RWPE2 (cell line): ENCODE measurements around the gene LRIG1.

Experiments used
- ATAC-seq: fragments of 200-7000 bp; cut with Tn5 transposase; 3 replicates; pipeline ENCODE4 v1.9.1; 2021; ENCODE audit warnings: low read depth
- DNase-seq: peaks from one replicate; pipeline ENCODE4 v3.0.0-alpha.2; 2020; ENCODE audit warnings: low spot score
- H3K27ac ChIP-seq: fragments of 450-650 bp; 2 replicates; pipeline ENCODE4 v1.5.1; 2017; ENCODE audit warnings: mild to moderate bottlenecking; ENCODE audit not compliant: poor library complexity, severe bottlenecking
- H3K27me3 ChIP-seq: fragments of 250-450 bp; sonication (Bioruptor Pico); 2 replicates; pipeline ENCODE4 v1.5.1; 2021; ENCODE audit warnings: mild to moderate bottlenecking, moderate library complexity; ENCODE audit not compliant: insufficient read depth, poor library complexity, severe bottlenecking
- H3K36me3 ChIP-seq: fragments of 250-450 bp; sonication (Bioruptor Pico); 2 replicates; pipeline ENCODE4 v1.5.1; 2020; ENCODE audit warnings: low read depth, mild to moderate bottlenecking, moderate library complexity
- H3K4me1 ChIP-seq: fragments of 250-450 bp; sonication (Bioruptor Pico); 2 replicates; pipeline ENCODE4 v1.5.1; 2021; ENCODE audit warnings: mild to moderate bottlenecking, moderate library complexity; ENCODE audit not compliant: insufficient read depth, poor library complexity, severe bottlenecking
- H3K4me3 ChIP-seq: fragments of 250-450 bp; sonication (Bioruptor Pico); 2 replicates; pipeline ENCODE4 v1.5.1; 2021; ENCODE audit warnings: mild to moderate bottlenecking, moderate library complexity; ENCODE audit not compliant: severe bottlenecking
- H3K9me3 ChIP-seq: fragments of 250-450 bp; sonication (Bioruptor Pico); 2 replicates; pipeline ENCODE4 v1.5.1; 2021; ENCODE audit warnings: mild to moderate bottlenecking, moderate library complexity; ENCODE audit not compliant: severe bottlenecking
- TF ChIP-seq, protein P1 (sequence below): fragments of 450-650 bp; IDR thresholded peaks from one replicate; pipeline ENCODE4 v1.5.1; 2017; ENCODE audit warnings: mild to moderate bottlenecking, moderate library complexity; ENCODE audit not compliant: poor library complexity, severe bottlenecking

The LRIG1 gene, protein sequence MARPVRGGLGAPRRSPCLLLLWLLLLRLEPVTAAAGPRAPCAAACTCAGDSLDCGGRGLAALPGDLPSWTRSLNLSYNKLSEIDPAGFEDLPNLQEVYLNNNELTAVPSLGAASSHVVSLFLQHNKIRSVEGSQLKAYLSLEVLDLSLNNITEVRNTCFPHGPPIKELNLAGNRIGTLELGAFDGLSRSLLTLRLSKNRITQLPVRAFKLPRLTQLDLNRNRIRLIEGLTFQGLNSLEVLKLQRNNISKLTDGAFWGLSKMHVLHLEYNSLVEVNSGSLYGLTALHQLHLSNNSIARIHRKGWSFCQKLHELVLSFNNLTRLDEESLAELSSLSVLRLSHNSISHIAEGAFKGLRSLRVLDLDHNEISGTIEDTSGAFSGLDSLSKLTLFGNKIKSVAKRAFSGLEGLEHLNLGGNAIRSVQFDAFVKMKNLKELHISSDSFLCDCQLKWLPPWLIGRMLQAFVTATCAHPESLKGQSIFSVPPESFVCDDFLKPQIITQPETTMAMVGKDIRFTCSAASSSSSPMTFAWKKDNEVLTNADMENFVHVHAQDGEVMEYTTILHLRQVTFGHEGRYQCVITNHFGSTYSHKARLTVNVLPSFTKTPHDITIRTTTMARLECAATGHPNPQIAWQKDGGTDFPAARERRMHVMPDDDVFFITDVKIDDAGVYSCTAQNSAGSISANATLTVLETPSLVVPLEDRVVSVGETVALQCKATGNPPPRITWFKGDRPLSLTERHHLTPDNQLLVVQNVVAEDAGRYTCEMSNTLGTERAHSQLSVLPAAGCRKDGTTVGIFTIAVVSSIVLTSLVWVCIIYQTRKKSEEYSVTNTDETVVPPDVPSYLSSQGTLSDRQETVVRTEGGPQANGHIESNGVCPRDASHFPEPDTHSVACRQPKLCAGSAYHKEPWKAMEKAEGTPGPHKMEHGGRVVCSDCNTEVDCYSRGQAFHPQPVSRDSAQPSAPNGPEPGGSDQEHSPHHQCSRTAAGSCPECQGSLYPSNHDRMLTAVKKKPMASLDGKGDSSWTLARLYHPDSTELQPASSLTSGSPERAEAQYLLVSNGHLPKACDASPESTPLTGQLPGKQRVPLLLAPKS

DNA sequence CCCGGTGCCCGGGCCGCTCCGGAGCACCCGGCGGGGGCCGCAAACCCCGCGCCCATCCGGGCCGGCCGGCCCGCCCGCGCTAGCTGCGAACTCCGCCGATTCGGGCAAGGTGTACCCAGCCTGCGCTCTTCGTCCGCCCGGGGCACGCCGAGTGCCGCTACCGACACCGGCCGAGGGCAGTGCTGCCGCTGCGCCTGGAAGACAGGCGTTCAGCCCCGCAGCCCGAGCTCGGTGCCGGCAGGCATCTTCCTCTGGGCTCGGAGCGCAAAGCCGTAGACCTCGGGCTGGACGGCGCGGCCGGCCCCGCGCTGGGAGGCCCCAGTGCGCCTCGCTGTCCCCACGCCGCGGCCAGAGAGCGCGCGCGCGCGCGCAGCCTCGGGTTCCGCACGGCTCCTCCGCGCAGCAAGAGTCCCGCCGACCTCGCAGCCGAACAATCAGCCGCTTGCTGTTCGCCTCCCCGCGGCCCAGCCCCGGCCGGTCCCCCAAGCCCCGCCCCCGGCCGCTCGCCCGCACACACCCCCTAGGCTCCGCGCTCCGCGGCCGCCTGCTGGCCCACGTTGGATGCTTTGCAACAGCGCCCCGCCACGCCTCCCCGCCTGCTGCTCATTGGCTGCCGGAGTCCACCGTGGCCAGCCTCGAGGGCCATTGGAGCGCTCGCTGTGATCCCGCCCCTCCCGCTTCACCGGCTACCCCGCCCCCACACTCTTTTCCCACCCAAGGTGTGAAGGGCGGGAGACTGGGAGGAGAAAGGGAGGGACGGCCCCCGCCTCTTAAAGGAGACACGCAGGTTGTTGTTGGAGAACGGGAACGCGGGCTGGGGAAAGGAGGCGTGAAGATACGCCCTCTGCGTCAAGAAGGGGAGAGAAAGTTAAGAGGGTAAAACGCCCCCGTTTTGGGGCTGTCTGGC, at the start of gene LRIG1:
Gene LRIG1 (minus strand): TSS at position 447 of the 907 bp plus-strand sequence. CDS start 615 bp downstream, outside the sequence.
- peak; percentile 97 for ATAC-seq
- Histone ChIP-seq H3K4me1 (no peaks in the 10 kb centered on the region), H3K36me3 (no peaks in the 10 kb centered on the region), H3K4me3 (peak within 1 kb of the TSS; percentile 92), H3K27ac (no peak within 1 kb of the TSS), H3K9me3 (no peaks in the 10 kb centered on the region), H3K27me3 (no peaks in the 10 kb centered on the region)
- TF ChIP-seq, protein P1, sequence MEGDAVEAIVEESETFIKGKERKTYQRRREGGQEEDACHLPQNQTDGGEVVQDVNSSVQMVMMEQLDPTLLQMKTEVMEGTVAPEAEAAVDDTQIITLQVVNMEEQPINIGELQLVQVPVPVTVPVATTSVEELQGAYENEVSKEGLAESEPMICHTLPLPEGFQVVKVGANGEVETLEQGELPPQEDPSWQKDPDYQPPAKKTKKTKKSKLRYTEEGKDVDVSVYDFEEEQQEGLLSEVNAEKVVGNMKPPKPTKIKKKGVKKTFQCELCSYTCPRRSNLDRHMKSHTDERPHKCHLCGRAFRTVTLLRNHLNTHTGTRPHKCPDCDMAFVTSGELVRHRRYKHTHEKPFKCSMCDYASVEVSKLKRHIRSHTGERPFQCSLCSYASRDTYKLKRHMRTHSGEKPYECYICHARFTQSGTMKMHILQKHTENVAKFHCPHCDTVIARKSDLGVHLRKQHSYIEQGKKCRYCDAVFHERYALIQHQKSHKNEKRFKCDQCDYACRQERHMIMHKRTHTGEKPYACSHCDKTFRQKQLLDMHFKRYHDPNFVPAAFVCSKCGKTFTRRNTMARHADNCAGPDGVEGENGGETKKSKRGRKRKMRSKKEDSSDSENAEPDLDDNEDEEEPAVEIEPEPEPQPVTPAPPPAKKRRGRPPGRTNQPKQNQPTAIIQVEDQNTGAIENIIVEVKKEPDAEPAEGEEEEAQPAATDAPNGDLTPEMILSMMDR = peak; percentile 24
- DNase-seq = peak; percentile 99

DNA sequence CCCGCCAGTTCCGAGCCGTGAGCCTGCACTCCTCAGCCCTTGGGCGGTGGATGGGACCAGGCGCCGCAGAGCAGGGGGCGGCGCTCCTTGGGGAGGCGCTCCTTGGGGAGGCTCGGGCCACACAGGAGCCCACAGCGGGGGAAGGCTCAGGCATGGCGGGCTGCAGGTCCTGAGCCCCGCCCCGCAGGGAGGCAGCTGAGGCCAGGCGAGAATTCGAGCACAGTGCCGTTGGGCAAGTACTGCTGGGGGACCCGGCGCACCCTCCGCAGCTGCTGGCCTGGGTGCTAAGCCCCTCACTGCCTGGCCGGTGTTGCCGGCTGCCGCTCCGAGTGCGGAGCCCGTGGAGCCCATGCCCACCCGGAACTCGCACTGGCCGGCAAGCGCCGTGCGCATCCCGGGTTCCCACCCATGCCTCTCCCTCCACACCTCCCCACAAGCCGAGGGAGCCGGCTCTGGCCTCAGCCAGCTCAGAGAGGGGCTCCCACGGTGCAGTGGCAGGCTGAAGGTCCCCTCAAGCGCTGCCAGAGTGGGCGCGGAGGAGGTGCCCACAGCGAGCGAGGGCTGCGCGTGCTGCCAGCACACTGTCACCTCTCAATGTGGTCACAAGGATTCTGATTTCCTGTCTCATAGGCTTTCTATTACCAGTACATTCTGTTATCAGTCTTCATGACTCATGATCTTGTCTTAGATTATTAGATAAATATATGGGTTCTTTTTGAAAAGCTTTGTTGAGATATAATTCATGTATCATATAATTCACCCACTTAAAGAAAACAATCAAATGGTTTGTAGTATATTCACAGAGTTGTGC, 44.0 kb upstream of the LRIG1 start:
- Histone ChIP-seq H3K27ac (no peak overlapping the region), H3K4me3 (no peak overlapping the region), H3K9me3 (no peaks in the 10 kb centered on the region), H3K4me1 (no peaks in the 10 kb centered on the region), H3K36me3 (no peaks in the 10 kb centered on the region), H3K27me3 (no peaks in the 10 kb centered on the region)
- TF ChIP-seq, protein P1 = no peak
- no peak for DNase-seq
- ATAC-seq = no peak

DNA sequence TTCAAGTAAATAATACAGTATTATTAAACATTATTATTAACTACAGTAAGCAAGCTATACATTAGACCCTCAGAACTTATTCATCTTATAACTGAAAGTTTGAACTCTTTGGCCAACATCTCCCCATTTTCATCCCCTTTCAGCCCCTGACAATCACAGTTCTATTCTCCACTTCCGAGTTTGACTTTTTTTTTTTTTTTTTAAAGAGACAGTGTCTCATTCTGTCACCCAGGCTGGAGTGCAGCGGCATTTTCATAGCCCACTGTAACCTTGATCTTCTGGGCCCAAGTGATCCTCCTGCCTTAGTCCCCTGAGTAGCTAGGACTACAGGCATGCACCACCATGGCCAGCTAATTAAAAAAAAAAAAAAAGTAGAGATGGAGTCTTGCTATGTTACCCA, 41.3 kb upstream of the LRIG1 start:
- Histone ChIP-seq H3K4me3 (no peak overlapping the region), H3K36me3 (no peaks in the 10 kb centered on the region), H3K27ac (no peak overlapping the region), H3K27me3 (no peaks in the 10 kb centered on the region), H3K9me3 (no peaks in the 10 kb centered on the region), H3K4me1 (no peaks in the 10 kb centered on the region)
- TF ChIP-seq, protein P1 = no peak
- DNase-seq (no peak), ATAC-seq (no peak)

DNA sequence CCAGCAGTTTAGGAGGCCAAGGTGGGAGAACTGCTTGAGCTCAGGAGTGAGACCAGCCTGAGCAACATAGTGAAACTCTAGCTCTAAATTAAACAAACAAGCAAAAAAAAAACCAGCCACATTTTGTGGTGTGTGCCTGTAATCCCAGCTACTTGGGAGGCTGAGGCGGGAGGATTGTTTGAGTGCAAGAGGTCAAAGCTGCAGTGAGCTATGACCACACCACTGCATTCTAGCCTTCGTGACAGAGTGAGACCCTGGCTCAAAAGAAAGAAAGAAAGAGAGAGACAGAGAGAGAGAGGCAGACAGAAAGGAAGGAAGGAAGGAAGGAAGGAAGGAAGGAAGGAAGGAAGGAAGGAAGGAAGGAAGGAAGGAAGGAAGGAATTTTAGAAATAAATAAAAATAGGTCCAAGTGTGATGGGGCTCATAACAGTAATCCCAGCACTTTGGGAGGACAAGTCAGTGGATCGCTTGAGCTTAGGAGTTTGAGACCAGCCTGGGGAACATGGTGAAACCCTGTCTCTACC, 38.7 kb upstream of the LRIG1 start:
- H3K27me3 ChIP-seq = no peaks in the 10 kb centered on the region
- DNase-seq (no peak), ATAC-seq (no peak)
- no peaks in the 10 kb centered on the region for H3K4me1 ChIP-seq
- H3K9me3 ChIP-seq = no peaks in the 10 kb centered on the region
- no peak overlapping the region for H3K4me3 ChIP-seq
- no peak overlapping the region for H3K27ac ChIP-seq
- no peaks in the 10 kb centered on the region for H3K36me3 ChIP-seq
- TF ChIP-seq, protein P1 = no peak
